Immature natural killer cell (primary cell): ENCODE measurements around the gene ZNF593OS. TPM values are rescaled to one million over a fixed set of nuclear protein-coding genes. Genes with fewer than 3 reads are reported as not detected.

ENCODE experiments used
- DNase-seq, 3 donors: peaks; one replicate each; pipeline ENCODE4 v3.0.0; 2022; ENCODE audit warnings: mixed read lengths in 1 of 3
- H3K27ac Mint-ChIP-seq, 6 donors: one replicate each; pipeline ENCODE4 v1.8.0; 2020; ENCODE audit warnings: mixed read lengths in 6 of 6, mild to moderate bottlenecking in 5 of 6, inconsistent platforms in 4 of 6, moderate library complexity in 3 of 6
- H3K27me3 Mint-ChIP-seq, 3 donors: one replicate each; pipeline ENCODE4 v1.8.0; 2020 to 2021; ENCODE audit warnings: low read depth in 3 of 3, mild to moderate bottlenecking in 3 of 3, mixed read lengths in 3 of 3, moderate library complexity in 3 of 3, inconsistent platforms in 1 of 3
- H3K36me3 Mint-ChIP-seq, 3 donors: one replicate each; pipeline ENCODE4 v1.8.0; 2020; ENCODE audit warnings: mixed read lengths in 3 of 3, inconsistent platforms in 2 of 3, mild to moderate bottlenecking in 2 of 3
- H3K4me1 Mint-ChIP-seq, 2 donors: one replicate each; pipeline ENCODE4 v1.8.0; 2020; ENCODE audit warnings: inconsistent platforms in 2 of 2, mild to moderate bottlenecking in 2 of 2, mixed read lengths in 2 of 2, moderate library complexity in 1 of 2
- H3K4me3 Mint-ChIP-seq, 5 donors: one replicate each; pipeline ENCODE4 v1.8.0; 2020; ENCODE audit warnings: mild to moderate bottlenecking in 5 of 5, mixed read lengths in 5 of 5, inconsistent platforms in 3 of 5, moderate library complexity in 3 of 5
- H3K9me3 Mint-ChIP-seq, 6 donors: one replicate each; pipeline ENCODE4 v1.8.0; 2020; ENCODE audit warnings: mild to moderate bottlenecking in 6 of 6, mixed read lengths in 6 of 6, inconsistent platforms in 4 of 6, moderate library complexity in 3 of 6
- polyA plus RNA-seq, 3 donors: library from polyadenylated mRNA; unstranded; fragments of 300-500 nt; fragmentation: Illumina TruSeq; gene quantifications; one replicate each; pipeline ENCODE4 v1.2.3, GENCODE V29; 2021

Gene ZNF593OS
- polyA plus RNA-seq, 3 donors from 2014 or later, result 0.45 TPM; not detected in 2

- Mint-ChIP-seq H3K27me3 (peaks cover 0 to 5% (median 4%) of the 10 kb centered on the region in 3 donors), H3K36me3 (no peaks in the 10 kb centered on the region), H3K4me1 (no peaks in the 10 kb centered on the region), H3K27ac (no peak overlapping the region), H3K4me3 (no peak overlapping the region), H3K9me3 (no peaks in the 10 kb centered on the region)
- no peak for DNase-seq
Measured at GRCh38 chr1:26195805-26196204, 24.2 kb upstream of the ZNF593OS start.

DNA sequence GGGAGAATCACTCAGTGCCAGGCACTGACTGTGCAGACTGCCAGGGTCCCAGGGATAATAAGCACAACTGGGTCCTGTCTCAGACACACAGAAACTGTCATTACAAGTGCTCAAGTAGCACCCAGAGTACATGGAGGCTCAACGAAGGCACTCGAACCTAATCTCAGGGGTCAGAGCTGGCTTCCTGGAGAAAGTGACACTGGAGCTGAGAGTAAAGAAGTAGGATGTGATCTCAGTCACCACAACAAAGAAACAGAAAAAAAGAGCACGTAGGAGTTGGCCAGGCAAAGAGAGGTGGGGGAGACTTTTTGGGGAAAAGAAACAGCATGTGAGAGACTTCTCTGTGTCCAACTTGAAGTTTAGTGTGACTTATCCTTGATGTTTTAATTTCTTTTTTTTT lies 20.1 kb upstream of the ZNF593OS start:
- peak overlapping the region in 1 of 6 donors; percentile 25 for H3K27ac Mint-ChIP-seq
- peaks cover 0 to 6% (median 2%) of the 10 kb centered on the region in 3 donors for H3K27me3 Mint-ChIP-seq
- H3K4me1 Mint-ChIP-seq, result no peaks in the 10 kb centered on the region
- H3K36me3 Mint-ChIP-seq, result peaks cover 0 to 3% (median 0%) of the 10 kb centered on the region in 3 donors
- H3K9me3 Mint-ChIP-seq, result no peaks in the 10 kb centered on the region
- no peak overlapping the region for H3K4me3 Mint-ChIP-seq
- no peak for DNase-seq

DNA sequence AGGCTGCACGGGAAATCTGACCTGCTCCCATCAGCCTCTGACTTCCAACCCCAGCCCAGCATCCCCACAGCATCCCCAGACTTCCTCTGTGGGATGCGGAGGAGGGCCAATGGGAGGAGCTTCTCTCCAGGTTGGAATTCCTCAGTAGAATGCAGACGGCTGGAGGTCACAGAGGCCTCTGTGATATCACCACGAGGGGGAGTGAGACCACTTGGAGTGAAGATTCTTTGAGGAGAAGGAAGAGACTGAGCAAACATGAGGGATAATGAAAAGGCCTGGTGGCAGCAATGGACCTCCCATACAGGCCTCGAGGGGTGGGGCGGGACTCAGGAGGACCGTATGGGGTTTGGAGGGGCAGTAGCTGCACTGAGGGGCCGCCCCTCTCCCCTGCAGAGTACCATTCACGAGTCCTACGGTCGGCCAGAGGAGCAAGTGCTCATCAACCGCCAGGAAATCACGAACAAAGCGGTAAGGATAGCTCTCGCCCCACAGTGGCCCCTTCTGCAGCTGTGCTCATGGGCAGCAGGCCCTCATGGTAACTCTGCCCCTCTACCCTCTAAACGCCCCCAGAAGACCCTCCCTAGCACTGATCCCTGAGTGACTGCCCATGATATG lies 18.8 kb upstream of the ZNF593OS start, which contains the start of gene CATSPER4:
CATSPER4 (plus strand) TSS at position 230 of the 615 bp plus-strand sequence; CDS start at position 256, 26 bp downstream.
- no peak for DNase-seq
- no peak within 1 kb of the TSS for H3K27ac Mint-ChIP-seq
- no peaks in the 10 kb centered on the region for H3K9me3 Mint-ChIP-seq
- H3K36me3 Mint-ChIP-seq, result peaks cover 0 to 7% (median 0%) of the 10 kb centered on the region in 3 donors
- no peaks in the 10 kb centered on the region for H3K4me1 Mint-ChIP-seq
- H3K27me3 Mint-ChIP-seq, result peaks cover 0 to 6% (median 2%) of the 10 kb centered on the region in 3 donors
- H3K4me3 Mint-ChIP-seq, result no peak within 1 kb of the TSS

DNA sequence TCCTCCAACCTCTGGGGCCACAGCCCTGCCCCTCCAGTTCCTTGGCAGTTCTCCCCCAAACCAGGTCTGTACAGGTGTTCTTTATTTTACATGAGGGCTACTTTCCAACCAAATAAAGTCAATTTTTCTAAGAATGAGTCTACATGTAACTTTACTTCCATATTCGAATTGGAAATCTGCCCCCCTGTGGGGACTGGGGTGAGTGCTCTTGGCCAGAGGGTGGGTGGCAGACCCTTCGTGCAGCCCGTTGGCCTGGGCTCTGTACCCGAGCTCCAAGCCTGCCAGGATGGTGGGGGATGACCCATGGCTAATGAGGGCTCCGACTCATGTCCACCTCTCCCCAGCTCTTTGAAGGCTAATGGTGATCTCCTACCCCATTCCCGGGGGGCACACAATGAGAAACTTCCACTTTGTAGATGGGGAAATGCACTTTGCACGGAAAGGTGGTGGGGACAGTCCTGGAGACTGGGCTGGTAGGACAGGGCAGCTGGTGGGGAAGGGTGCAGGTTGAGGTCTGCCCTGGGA lies 18.2 kb upstream of the ZNF593OS start:
- H3K4me1 Mint-ChIP-seq, result no peaks in the 10 kb centered on the region
- peaks cover 0 to 6% (median 2%) of the 10 kb centered on the region in 3 donors for H3K27me3 Mint-ChIP-seq
- no peak overlapping the region for H3K27ac Mint-ChIP-seq
- H3K9me3 Mint-ChIP-seq, result no peaks in the 10 kb centered on the region
- no peak for DNase-seq
- H3K4me3 Mint-ChIP-seq, result no peak overlapping the region
- H3K36me3 Mint-ChIP-seq, result peaks cover 0 to 7% (median 0%) of the 10 kb centered on the region in 3 donors

DNA sequence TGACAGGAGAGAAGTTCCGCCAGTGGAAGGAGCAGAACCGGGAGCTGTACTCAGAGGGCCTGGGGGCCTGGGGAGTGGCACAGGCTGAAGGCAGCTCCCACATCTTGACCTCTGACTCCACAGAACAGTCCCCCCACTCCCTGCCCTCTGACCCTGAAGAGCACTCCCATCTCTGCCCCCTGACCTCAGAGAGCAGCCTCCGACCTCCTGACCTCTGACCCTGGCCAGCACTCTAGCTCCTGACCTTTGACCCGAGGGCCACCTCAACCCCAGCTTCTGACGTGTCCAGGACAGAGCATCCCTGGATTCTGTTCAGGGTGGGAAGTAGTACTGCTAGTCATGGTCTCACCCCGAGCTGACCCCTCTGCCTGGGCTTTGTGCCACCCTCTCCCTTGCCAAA lies 17.7 kb upstream of the ZNF593OS start:
- no peaks in the 10 kb centered on the region for H3K9me3 Mint-ChIP-seq
- H3K27ac Mint-ChIP-seq, result no peak overlapping the region
- H3K4me3 Mint-ChIP-seq, result no peak overlapping the region
- H3K4me1 Mint-ChIP-seq, result no peaks in the 10 kb centered on the region
- peaks cover 0 to 7% (median 0%) of the 10 kb centered on the region in 3 donors for H3K36me3 Mint-ChIP-seq
- H3K27me3 Mint-ChIP-seq, result peaks cover 0 to 6% (median 2%) of the 10 kb centered on the region in 3 donors
- no peak for DNase-seq

DNA sequence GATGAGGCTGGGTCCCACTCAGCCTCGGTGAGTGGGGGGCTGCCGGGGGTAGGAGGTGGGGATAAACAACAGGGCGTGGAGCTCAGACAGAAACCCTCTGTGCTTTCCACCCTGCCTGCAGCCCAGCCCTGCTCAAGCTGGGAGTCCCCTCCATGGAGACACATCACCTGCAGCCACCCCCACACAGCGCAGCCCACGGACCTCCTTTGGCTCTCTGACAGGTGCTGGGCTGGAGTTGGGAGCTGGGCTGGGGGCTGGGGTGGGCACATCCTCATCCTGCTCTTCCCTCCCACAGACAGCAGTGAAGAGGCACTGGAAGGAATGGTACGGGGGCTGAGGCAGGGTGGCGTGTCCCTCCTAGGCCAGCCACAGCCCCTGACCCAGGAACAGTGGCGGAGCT lies 16.8 kb upstream of the ZNF593OS start:
- H3K4me3 Mint-ChIP-seq, result no peak overlapping the region

DNA sequence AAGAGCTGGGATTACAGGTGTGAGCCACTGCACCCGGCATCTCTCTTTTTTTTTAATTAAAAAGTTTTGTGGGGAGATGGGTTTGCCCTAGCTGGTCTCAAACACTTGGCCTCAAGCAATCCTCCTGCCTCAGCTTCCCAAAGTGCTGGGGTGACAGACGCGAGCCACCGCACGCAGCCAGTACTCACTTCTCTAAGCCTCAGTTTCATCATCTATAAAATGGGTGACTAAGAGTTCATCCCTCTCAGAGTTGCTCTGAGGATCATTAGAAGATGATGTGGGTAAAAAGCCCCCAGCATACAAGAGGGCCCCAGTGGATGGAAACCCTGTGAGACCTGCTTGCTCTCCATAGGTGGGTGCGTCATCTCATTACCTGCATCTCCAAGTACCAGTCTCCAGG lies 16.2 kb upstream of the ZNF593OS start:
- Mint-ChIP-seq H3K27ac (no peak overlapping the region), H3K4me1 (no peaks in the 10 kb centered on the region), H3K36me3 (peaks cover 0 to 7% (median 0%) of the 10 kb centered on the region in 3 donors), H3K27me3 (peaks cover 0 to 6% (median 2%) of the 10 kb centered on the region in 3 donors), H3K4me3 (no peak overlapping the region), H3K9me3 (no peaks in the 10 kb centered on the region)
- no peak for DNase-seq

More for the DNA sequence above, 16.8 kb upstream of the ZNF593OS start:
- Mint-ChIP-seq H3K36me3 (peaks cover 0 to 7% (median 0%) of the 10 kb centered on the region in 3 donors), H3K9me3 (no peaks in the 10 kb centered on the region), H3K27me3 (peaks cover 0 to 6% (median 3%) of the 10 kb centered on the region in 3 donors), H3K27ac (no peak overlapping the region), H3K4me1 (no peaks in the 10 kb centered on the region)
- no peak for DNase-seq

- peaks cover 0 to 2% (median 0%) of the 10 kb centered on the region in 3 donors for H3K27me3 Mint-ChIP-seq
- DNase-seq, result no peak
- no peaks in the 10 kb centered on the region for H3K4me1 Mint-ChIP-seq
- no peaks in the 10 kb centered on the region for H3K9me3 Mint-ChIP-seq
- no peak overlapping the region for H3K27ac Mint-ChIP-seq
- no peak overlapping the region for H3K4me3 Mint-ChIP-seq
- H3K36me3 Mint-ChIP-seq, result peaks cover 0 to 7% (median 0%) of the 10 kb centered on the region in 3 donors
Measured at GRCh38 chr1:26184883-26185282, 13.3 kb upstream of the ZNF593OS start.

DNA sequence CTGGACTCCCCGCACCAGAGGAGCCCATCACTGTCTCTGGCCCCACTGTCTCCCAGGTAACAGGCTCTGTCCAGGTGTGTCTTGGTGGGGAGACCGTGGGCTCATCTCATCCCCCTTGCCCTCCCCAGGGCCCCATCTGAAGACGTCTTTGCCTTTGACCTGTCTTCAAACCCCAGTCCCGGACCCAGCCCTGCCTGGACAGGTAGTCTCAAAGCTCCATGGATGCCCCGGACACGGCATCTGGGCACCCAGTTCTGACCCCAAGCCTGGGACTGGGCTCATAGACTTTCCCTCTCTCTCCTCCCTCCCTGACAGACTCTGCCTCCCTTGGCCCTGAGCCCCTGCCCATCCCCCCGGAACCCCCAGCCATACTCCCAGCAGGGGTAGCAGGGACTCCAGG lies 12.5 kb upstream of the ZNF593OS start:
- H3K9me3 Mint-ChIP-seq, result no peaks in the 10 kb centered on the region
- H3K4me1 Mint-ChIP-seq, result no peaks in the 10 kb centered on the region
- no peak overlapping the region for H3K4me3 Mint-ChIP-seq
- DNase-seq, result no peak
- peaks cover 0 to 4% (median 0%) of the 10 kb centered on the region in 3 donors for H3K36me3 Mint-ChIP-seq
- H3K27me3 Mint-ChIP-seq, result peaks cover 0 to 2% (median 0%) of the 10 kb centered on the region in 3 donors
- H3K27ac Mint-ChIP-seq, result no peak overlapping the region

- Mint-ChIP-seq H3K36me3 (peaks cover 0 to 4% (median 0%) of the 10 kb centered on the region in 3 donors), H3K4me3 (no peak overlapping the region), H3K27me3 (peaks cover 0 to 2% (median 0%) of the 10 kb centered on the region in 3 donors), H3K4me1 (no peaks in the 10 kb centered on the region), H3K9me3 (no peaks in the 10 kb centered on the region), H3K27ac (no peak overlapping the region)
- no peak for DNase-seq
Measured at GRCh38 chr1:26182383-26182696, 10.7 kb upstream of the ZNF593OS start.

DNA sequence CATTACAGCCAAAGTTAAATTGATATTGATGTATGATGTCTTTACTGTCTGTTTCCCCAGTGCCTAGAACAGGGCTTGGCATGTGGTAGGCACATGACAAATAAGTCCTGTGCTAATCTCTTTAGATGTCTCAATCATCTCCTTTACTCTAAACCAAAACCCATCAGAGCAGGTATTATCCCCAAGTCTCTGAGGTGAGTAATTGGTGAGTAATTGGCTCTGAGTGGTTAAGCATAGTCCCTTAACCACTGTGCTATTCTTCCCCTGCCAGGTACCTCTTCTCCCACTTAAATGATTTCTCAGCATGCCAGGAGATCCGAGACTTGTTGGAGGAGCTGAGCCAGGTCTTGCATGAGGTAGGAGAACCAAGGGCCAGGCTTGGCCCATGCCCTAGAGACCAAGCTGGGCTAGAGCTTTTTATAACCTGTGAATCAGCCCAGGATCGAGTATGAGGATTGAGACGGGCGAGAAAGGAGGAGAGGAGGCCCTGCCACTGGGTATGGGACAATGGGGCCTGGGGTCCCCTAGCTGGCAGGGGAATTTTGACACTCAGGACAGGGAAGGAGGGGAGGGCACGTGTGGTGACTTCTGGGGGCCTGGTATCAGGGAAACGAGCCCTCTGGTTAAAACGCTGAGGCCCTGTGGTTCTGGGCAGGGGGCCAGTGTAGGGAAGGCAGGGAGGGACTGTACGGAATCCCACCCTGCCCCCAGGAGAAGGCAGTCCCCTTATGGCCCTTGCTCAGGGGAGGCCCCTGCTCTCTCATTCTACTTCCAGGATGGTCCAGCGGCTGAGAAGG lies 10.2 kb upstream of the ZNF593OS start:
- H3K4me1 Mint-ChIP-seq, result no peaks in the 10 kb centered on the region
- H3K27me3 Mint-ChIP-seq, result peaks cover 0 to 2% (median 0%) of the 10 kb centered on the region in 3 donors
- no peak overlapping the region for H3K27ac Mint-ChIP-seq
- no peak for DNase-seq
- H3K36me3 Mint-ChIP-seq, result peaks cover 0 to 4% (median 0%) of the 10 kb centered on the region in 3 donors
- H3K9me3 Mint-ChIP-seq, result no peaks in the 10 kb centered on the region
- no peak overlapping the region for H3K4me3 Mint-ChIP-seq

- Mint-ChIP-seq H3K27ac (peak overlapping the region in 1 of 6 donors; percentile 17), H3K36me3 (no peaks in the 10 kb centered on the region), H3K27me3 (peaks cover 0 to 2% (median 0%) of the 10 kb centered on the region in 3 donors), H3K4me1 (no peaks in the 10 kb centered on the region), H3K9me3 (no peaks in the 10 kb centered on the region), H3K4me3 (no peak overlapping the region)
- no peak for DNase-seq
Measured at GRCh38 chr1:26180010-26180506, 8.4 kb upstream of the ZNF593OS start.

DNA sequence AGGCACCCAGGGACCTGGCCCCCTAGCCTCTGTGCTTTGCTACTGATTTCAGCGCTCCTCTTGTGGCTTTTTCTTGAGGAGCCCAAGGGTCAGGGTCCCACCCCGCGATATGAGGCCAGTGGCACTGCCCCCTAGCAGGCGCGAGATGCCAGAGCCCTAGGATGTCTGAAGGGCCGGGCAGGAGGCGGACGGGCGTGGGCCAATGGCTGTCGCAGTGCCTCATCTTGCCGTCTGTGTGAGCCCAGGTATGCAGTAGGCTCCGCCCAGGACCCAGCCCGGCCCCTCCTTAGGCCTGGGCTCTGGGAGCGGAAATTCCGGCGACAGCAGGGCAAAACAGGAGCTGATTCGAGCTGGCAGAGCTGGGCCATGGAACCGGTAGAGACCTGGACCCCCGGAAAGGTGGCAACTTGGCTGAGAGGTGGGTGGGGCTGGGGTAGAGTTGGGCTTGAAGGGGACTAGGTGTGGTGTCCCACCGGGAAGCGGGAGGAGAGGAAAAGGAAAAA lies 5.6 kb upstream of the ZNF593OS start, which contains the start of gene CNKSR1:
CNKSR1 (plus strand) TSS at position 310 of the 503 bp plus-strand sequence; CDS start at position 367, 57 bp downstream.
- Mint-ChIP-seq H3K27ac (no peak within 1 kb of the TSS), H3K27me3 (peaks cover 0 to 1% (median 0%) of the 10 kb centered on the region in 3 donors), H3K4me1 (no peaks in the 10 kb centered on the region), H3K36me3 (no peaks in the 10 kb centered on the region), H3K4me3 (no peak within 1 kb of the TSS), H3K9me3 (no peaks in the 10 kb centered on the region)
- DNase-seq, result no peak

DNA sequence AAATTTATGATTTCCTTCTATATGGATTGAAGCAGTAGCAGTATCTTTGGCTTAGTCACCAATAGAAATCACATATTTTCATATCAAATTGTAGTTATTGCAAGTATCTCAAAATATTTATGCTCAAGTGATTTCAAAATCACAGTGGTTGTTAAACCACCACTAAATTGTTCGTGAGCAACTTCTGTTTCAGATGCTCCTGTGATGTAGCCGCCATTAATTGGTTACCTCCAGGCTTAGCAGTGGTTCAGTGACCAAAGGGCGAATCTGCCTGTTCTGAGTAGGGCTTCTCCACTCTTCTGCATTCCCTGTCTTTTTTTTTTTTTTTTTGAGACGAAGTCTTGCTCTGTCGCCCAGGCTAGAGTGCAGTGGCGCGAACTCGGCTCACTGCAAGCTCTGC lies 3.7 kb upstream of the ZNF593OS start:
- DNase-seq, result no peak

More for the DNA sequence above, 3.7 kb upstream of the ZNF593OS start:
- no peak overlapping the region for H3K4me3 Mint-ChIP-seq
- H3K9me3 Mint-ChIP-seq, result no peaks in the 10 kb centered on the region
- H3K27ac Mint-ChIP-seq, result no peak overlapping the region
- H3K4me1 Mint-ChIP-seq, result peaks cover 3 to 4% of the 10 kb centered on the region in 2 donors
- H3K36me3 Mint-ChIP-seq, result no peaks in the 10 kb centered on the region
- peaks cover 0 to 1% (median 0%) of the 10 kb centered on the region in 3 donors for H3K27me3 Mint-ChIP-seq
